Activated CD8-positive, alpha-beta memory T cell treated with anti-CD3 and anti-CD28 coated beads, Interleukin-2, amount 10 ng/mL, durations not matched to agents 7 days and 5 days (primary cell): ENCODE data around the gene FBXW9. TPM values are rescaled to one million over a fixed set of nuclear protein-coding genes. Genes with fewer than 3 reads are reported as not detected.
"Not testable (repeated sequence)": the region's sequence is repeated elsewhere in the genome, so short reads cannot be mapped to it uniquely, and the experiment has no call there.

Experiments used
- ATAC-seq: fragments of 150-1000 bp; cut with Tn5 transposase; one replicate; pipeline ENCODE4 v1.10.0; 2021; ENCODE audit warnings: moderate library complexity
- CTCF ChIA-PET: fragments of 350-600 bp; sonication (Branson Sonifier 250); formaldehyde crosslinking; loops from one replicate; lab custom pipeline; 2021; ENCODE audit warnings: antibody characterized with exemption; lab: Charles Lee
- DNase-seq: peaks from one replicate; pipeline ENCODE4 v3.0.0-alpha.2; 2020
- H3K27ac Mint-ChIP-seq: one replicate; pipeline ENCODE4 v1.8.0; 2021; ENCODE audit warnings: mild to moderate bottlenecking, mixed read lengths
- H3K27me3 Mint-ChIP-seq: one replicate; pipeline ENCODE4 v1.8.0; 2021; ENCODE audit warnings: mixed read lengths
- H3K36me3 Mint-ChIP-seq: one replicate; pipeline ENCODE4 v1.8.0; 2021; ENCODE audit warnings: mild to moderate bottlenecking, mixed read lengths
- H3K4me1 Mint-ChIP-seq: one replicate; pipeline ENCODE4 v1.8.0; 2021; ENCODE audit warnings: mixed read lengths
- H3K4me3 Mint-ChIP-seq: one replicate; pipeline ENCODE4 v1.8.0; 2021; ENCODE audit warnings: mild to moderate bottlenecking, moderate library complexity, mixed read lengths
- H3K9me3 Mint-ChIP-seq: one replicate; pipeline ENCODE4 v1.8.0; 2022; ENCODE audit warnings: low read depth, mixed read lengths
- total RNA-seq, 2 experiments: library from RNA; stranded (reverse); gene quantifications; one replicate each; pipeline ENCODE4 v1.2.3, GENCODE V29; 2021

Gene FBXW9
- total RNA-seq = 1 to 10 TPM; 5.2 to 6.3 TPM

DNA sequence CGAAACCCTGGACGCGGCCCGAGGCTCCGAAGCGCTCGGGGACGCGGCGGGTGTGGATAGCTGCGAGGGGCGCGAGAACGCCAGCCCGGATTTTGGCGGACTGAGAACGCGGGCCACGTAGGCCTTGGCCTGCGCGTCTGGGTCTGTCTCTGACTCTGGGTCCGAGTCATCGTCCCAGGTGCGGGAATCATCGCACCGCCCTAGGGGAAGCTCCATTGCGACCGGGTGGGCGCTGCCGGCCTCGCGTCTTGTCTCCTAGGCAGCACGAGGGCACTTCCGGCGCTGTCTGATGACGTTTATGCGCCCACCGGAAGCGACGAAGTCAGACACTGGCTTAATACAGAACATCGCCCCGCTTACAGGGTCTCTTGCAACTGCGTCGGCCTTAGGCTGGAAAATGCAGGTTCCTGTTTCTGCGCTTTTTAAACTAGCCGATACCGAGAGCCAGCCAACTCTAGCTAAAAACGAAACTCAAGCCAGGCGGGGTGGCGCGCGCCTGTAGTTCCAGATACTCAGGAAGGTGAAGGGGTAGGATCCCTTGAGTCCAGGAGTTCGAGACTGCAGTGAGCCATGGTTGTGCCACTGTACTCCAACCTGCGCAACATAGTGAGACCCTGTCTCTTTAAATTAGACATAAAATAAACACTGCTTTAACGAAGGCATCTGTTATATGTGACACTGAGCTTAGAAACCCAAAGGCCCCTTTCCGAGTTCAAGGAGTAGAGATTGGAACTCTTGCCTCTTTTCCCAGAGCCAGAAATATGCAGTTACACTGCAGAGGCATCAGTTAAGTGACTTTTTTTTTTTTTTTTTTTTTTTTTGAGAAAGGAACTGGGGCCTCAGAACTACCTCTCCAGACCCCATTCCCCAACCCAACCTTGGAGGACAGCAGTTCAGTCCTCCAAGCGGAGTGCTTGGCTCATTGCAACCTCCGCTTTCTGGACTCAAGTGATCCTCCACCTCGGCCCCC is at the start of gene FBXW9:
TSS of gene FBXW9 (minus strand) at position 266 of the 970 bp plus-strand sequence. CDS start at position 216, 50 bp downstream.
- Mint-ChIP-seq H3K27ac (peak within 1 kb of the TSS; percentile 98), H3K27me3 (no peaks in the 10 kb centered on the region), H3K4me3 (peak within 1 kb of the TSS; percentile 83), H3K9me3 (no peaks in the 10 kb centered on the region), H3K36me3 (peaks cover 12% of the 10 kb centered on the region), H3K4me1 (peaks cover 26% of the 10 kb centered on the region)
- CTCF ChIA-PET = interaction anchor here (0.7 to 2.8 kb wide), 9 partner anchors 17 to 269 kb away, joined by 3 to 15 read pairs (median 5); partner anchors contain the start of gene TRIR
- ATAC-seq = peak; percentile 90
- peak; percentile 99 for DNase-seq

DNA sequence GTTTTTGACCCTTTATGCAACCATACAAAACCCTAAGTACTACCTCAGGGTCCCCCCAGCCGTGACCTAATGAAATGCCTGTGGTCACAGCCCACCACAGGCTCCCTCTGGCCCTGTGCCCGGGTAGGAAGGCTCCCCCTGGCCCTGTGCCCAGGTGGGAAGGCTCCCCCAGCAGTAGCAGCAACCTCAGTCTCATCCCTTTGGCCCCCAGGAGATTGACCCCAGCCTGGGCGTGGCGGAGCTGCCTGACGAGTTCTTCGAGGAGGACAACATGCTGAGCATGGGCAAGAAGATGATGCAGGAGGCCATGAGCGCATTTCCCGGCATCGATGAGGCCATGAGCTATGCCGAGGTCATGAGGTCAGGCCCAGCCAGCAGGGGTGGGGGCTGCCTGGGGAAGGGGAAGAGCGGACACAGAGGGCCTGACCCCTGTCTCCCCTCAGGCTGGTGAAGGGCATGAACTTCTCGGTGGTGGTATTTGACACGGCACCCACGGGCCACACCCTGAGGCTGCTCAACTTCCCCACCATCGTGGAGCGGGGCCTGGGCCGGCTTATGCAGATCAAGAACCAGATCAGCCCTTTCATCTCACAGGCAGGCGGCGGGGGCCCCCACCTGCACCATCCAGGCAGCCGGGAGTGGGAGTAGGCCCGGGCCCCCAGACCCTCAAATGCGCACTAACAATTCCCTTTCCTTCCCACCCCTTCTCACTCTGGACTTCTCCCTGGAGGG is 48.9 kb upstream of the FBXW9 start:
- DNase-seq (no peak), ATAC-seq (no peak)
- peaks cover 37% of the 10 kb centered on the region for H3K36me3 Mint-ChIP-seq
- no peak overlapping the region for H3K27ac Mint-ChIP-seq
- peaks cover 5% of the 10 kb centered on the region for H3K9me3 Mint-ChIP-seq
- no peak overlapping the region for H3K4me3 Mint-ChIP-seq
- peaks cover 3% of the 10 kb centered on the region for H3K4me1 Mint-ChIP-seq
- peaks cover under 1% of the 10 kb centered on the region for H3K27me3 Mint-ChIP-seq
- CTCF ChIA-PET = interaction anchor here (1.0 to 4.3 kb wide), 5 partner anchors 11 to 102 kb away, joined by 3 to 29 read pairs (median 5); partner anchors contain the start of gene TRIR

DNA sequence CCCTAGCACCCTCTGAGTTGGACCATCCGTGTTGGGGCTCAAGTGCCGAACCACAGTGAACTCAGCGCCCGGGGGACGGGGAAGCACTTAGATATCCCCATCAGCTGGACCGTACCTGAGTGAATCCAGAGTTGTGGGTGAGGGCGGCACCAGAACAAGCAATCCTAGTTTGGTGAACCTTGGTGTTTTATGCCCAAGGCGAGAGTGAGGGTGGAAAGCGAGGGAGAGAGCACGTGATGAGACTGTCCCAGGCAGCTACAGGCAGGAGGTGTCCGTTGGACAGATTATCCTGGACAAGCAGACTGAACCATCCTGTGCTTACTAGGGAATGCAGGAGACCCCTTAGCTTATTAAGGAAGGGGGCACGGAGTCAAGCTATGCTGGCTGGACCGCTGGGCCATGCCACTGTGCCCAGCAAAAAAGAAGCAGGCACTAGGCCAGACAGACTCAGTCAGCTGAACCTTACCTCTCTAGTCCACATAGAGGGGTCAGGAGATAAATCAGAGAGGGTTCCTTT is 41.5 kb upstream of the FBXW9 start:
- DNase-seq (no peak), ATAC-seq (no peak)
- Mint-ChIP-seq H3K9me3 (no peaks in the 10 kb centered on the region), H3K27ac (peak overlapping the region; percentile 94), H3K4me3 (peak overlapping the region; percentile 99), H3K27me3 (no peaks in the 10 kb centered on the region), H3K36me3 (peaks cover 17% of the 10 kb centered on the region), H3K4me1 (peaks cover 37% of the 10 kb centered on the region)
- CTCF ChIA-PET = interaction anchor here (0.6 to 3.3 kb wide), 11 partner anchors 9 to 144 kb away, joined by 3 to 16 read pairs (median 4); no protein-coding TSS in a partner anchor

DNA sequence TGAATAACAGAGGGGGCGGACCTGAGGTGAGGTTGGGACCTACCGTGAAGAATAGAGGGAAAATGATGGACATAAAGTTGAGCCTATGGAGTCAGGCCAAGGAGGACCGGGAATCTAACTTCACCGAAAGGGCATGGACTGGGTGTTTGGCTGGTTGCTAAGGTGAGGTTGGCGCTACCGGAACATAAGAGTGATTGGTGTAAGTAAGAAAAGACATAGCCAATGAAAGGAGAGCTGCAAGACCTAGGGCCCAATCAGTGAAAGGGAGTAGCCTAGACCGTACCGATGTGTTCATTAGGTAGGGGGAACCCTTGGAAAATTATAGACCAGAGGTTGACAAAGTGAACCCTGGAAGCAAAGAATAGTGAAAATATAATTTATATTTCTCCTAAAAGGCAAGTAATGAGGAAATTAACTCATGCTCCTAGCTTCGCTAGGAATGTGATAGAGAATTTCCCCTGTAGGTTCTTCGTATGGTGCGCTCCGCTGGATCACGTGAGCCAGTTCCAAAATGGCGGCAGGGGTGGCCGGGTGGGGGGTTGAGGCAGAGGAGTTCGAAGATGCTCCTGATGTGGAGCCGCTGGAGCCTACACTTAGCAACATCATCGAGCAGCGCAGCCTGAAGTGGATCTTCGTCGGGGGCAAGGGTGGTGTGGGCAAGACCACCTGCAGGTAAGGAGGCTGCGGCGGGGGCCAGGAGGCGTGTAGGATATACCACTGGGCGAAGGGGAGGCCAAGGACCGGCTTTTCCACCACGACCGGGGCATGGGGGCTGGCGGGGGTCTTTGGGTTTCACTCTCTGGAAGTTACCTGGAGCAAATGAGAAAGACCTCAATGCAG is 40.8 kb upstream of the FBXW9 start, which contains the start of gene GET3:
TSS of gene GET3 (plus strand) at position 503 of the 840 bp plus-strand sequence. CDS start at position 512, 9 bp downstream.
- ATAC-seq (peak; percentile 86), DNase-seq (peak; percentile 88)
- CTCF ChIA-PET = interaction anchor here (0.6 to 3.3 kb wide), 14 partner anchors 10 to 176 kb away, joined by 3 to 16 read pairs (median 4); partner anchors contain the start of gene TNPO2
- Mint-ChIP-seq H3K4me1 (peaks cover 43% of the 10 kb centered on the region), H3K4me3 (peak within 1 kb of the TSS; percentile 99), H3K36me3 (peaks cover 19% of the 10 kb centered on the region), H3K27ac (peak within 1 kb of the TSS; percentile 94), H3K9me3 (no peaks in the 10 kb centered on the region), H3K27me3 (no peaks in the 10 kb centered on the region)

DNA sequence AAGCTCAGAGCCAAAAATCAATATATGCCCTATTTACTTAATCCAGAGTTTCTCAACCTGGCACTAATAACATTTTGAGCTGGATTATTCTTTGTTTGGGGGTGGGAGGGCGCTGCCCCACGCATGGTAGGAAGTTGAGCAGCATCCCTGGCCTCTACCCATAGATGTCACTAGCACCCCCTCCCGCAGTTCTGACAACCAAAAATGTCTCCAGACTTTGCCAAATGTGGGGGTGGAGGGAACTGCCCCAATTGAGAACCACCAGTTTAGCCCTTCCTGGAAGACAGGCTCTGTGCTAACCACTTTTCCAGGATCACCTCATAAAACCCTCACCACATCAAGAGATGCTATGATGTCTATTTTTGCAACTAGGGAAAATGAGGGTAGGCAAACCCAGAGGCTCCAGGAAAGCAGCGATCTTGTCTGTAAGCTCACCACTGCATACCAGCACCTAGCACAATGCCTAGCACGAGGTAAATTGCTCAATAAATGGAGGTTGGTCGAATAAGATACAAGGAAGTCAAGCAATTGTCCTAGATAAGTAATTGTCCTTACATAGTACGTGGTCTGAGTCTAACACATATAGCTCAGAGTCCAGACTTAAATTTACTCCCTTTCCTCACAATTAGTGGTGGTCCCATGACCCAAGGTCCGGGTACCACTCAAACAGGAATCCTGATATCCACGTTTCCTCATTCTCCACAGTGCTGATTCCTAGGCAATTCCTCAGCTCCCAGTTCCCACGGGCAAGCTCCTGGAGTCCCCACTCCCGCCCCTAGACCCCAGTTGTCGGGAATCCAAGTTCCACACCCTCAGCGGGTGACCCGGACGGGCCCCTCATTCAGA is 37.2 kb upstream of the FBXW9 start:
- Mint-ChIP-seq H3K36me3 (peaks cover 31% of the 10 kb centered on the region), H3K4me1 (peaks cover 51% of the 10 kb centered on the region)
- no peak for ATAC-seq

DNA sequence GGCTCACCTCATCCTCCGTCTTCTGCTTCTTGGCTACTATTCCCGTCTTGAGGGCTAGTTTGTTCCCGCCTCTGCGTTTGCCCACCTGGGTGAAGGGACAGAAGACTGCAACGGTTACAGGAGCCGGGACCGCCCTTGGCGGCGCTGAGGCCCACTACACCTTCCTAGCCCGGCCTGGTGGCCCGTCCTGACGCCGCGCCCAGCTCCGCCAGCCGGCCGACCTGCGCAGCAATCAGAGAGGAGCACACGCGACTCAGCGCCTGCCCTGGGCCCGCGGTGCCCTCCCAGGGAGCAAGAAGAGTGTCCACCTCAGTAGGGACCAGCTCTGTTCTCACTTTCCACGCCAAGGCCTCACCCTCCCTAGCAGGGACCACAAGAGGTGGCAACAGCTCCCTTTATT is 34.9 kb upstream of the FBXW9 start:
- Mint-ChIP-seq H3K9me3 (no peaks in the 10 kb centered on the region), H3K36me3 (peaks cover 41% of the 10 kb centered on the region), H3K27ac (no peak overlapping the region), H3K4me3 (no peak overlapping the region), H3K27me3 (no peaks in the 10 kb centered on the region), H3K4me1 (peaks cover 36% of the 10 kb centered on the region)
- DNase-seq = no peak
- CTCF ChIA-PET = interaction anchor here (1.1 to 1.2 kb wide), 2 partner anchors 10 to 29 kb away, joined by 3 to 7 read pairs; no protein-coding TSS in a partner anchor
- ATAC-seq = no peak

More for the DNA sequence above, 37.2 kb upstream of the FBXW9 start:
- CTCF ChIA-PET = interaction anchor here (0.6 to 2.9 kb wide), 30 partner anchors 9 to 244 kb away, joined by 3 to 58 read pairs (median 4); partner anchors contain the start of genes DNASE2, FBXW9, HOOK2 and JUNB
- Mint-ChIP-seq H3K27ac (peak overlapping the region; percentile 97), H3K27me3 (no peaks in the 10 kb centered on the region), H3K4me3 (peak overlapping the region; percentile 92), H3K9me3 (no peaks in the 10 kb centered on the region)
- DNase-seq = peak; percentile 81

DNA sequence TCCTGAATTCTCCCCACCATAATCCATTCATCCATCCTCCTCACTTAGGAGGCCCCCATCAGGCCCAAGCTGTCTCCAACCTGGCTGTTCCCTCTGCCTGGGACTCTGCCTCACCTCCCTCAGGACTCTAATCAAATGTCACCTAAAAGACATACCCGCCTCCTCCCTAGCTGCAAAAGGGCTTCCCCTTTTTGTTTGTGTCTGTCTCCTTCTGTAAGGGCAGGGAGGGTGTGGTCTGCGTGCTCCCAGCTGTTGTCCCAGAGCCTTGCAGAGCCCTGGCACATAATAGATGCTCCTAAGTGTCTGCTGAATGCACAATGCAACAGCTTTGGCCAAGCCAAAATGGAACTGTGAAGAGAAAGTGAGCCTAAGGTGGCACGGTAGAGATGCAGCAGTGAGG is 33.6 kb upstream of the FBXW9 start:
- H3K4me1 Mint-ChIP-seq = peaks cover 31% of the 10 kb centered on the region
- no peak overlapping the region for H3K4me3 Mint-ChIP-seq
- DNase-seq = no peak
- CTCF ChIA-PET = interaction anchor here (1.1 to 2.2 kb wide), 2 partner anchors 8 to 30 kb away, joined by 3 to 8 read pairs; no protein-coding TSS in a partner anchor
- H3K27me3 Mint-ChIP-seq = no peaks in the 10 kb centered on the region
- no peaks in the 10 kb centered on the region for H3K9me3 Mint-ChIP-seq
- peaks cover 41% of the 10 kb centered on the region for H3K36me3 Mint-ChIP-seq
- no peak overlapping the region for H3K27ac Mint-ChIP-seq
- no peak for ATAC-seq

DNA sequence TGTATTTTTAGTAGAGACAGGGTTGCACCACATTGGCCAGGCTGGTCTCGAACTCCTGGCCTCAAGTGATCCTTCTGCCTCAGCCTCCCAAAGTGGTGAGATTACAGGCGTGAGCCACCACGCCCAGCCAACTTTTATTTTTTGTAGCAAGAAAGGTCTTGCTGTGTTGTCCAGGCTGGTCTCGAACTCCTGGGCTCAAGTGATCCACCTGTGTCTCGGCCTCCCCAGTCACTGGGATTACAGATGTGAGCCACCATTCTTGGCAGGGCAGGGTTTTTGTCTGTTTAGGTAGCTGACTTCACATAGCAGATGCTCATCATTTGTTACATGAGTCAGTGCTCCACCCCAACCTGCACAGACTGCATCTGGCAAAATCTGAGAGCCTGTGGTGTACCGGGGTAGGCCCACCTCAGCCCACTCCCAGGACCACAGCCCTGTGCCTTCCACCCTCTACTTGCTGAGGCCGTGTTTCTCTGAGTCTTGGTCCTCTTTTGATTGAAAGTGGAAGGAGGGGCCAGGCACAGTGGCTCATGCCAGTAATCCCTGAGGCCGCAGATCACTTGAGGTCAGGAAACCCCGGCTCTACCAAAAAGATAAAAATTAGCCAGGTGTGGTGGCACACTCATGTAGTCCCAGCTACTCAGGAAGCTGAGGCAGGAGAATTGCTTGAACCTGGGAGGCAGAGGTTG is 31.5 kb upstream of the FBXW9 start:
- Mint-ChIP-seq H3K9me3 (no peaks in the 10 kb centered on the region), H3K27me3 (no peaks in the 10 kb centered on the region), H3K4me1 (peaks cover 32% of the 10 kb centered on the region), H3K27ac (no peak overlapping the region), H3K36me3 (peaks cover 38% of the 10 kb centered on the region), H3K4me3 (no peak overlapping the region)
- ATAC-seq (no peak), DNase-seq (no peak)
- CTCF ChIA-PET = interaction anchor here (2.2 to 15.3 kb wide), 2 partner anchors 30 to 33 kb away, joined by 8 to 157 read pairs; no protein-coding TSS in a partner anchor

DNA sequence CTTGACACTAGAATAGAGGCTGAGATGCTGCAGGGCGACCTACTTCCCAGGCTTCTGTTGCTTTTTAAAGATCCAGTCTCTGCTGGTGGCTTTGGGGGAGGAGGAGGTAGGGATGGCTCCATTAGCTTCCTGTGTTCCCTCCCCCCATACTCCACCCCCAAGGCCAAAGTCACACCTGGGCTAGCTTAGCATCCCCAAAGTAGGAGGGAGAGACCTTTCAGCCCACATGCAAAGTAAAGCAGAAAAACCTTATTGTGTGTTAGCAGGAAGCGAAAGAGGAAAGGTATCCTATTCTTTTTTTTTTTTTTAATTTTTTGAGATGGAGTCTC is 30.5 kb upstream of the FBXW9 start:
- no peak overlapping the region for H3K4me3 Mint-ChIP-seq
- no peaks in the 10 kb centered on the region for H3K9me3 Mint-ChIP-seq
- H3K27ac Mint-ChIP-seq = no peak overlapping the region
- H3K36me3 Mint-ChIP-seq = peaks cover 32% of the 10 kb centered on the region
- peaks cover 24% of the 10 kb centered on the region for H3K4me1 Mint-ChIP-seq
- ATAC-seq (no peak), DNase-seq (no peak)
- CTCF ChIA-PET = interaction anchor here (15.3 kb wide), 1 partner anchor 31 kb away, joined by 157 read pairs; no protein-coding TSS in a partner anchor
- no peaks in the 10 kb centered on the region for H3K27me3 Mint-ChIP-seq

DNA sequence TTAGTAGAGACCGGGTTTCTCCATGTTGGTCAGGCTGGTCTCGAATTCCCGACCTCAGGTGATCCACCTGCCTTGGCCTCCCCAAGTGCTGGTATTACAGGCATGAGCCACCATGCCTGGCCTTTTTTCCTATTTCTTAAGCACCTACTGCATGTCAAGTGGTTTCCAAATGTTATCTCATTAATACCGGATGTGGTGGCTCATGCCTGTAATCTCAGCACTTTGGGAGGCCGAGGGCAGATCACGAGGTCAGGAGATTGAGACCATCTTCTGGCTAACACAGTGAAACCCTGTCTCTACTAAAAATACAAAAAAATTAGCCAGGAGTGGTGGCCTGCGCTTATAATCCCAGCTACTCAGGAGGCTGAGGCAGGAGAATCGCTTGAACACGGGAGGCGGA is 29.2 kb upstream of the FBXW9 start:
- H3K36me3 Mint-ChIP-seq = peaks cover 31% of the 10 kb centered on the region

More for the DNA sequence above, 29.2 kb upstream of the FBXW9 start:
- H3K27ac Mint-ChIP-seq, H3K27me3 Mint-ChIP-seq, DNase-seq, ATAC-seq, H3K9me3 Mint-ChIP-seq, H3K4me3 Mint-ChIP-seq: not testable (repeated sequence)
- CTCF ChIA-PET = interaction anchor here (5.6 to 15.3 kb wide), 2 partner anchors 8 to 32 kb away, joined by 58 to 157 read pairs; partner anchors contain the start of gene TRIR
- peaks cover 23% of the 10 kb centered on the region for H3K4me1 Mint-ChIP-seq
